ENCODE data around the gene PPP6C.
"Not testable (repeated sequence)": the region's sequence is repeated elsewhere in the genome, so short reads cannot be mapped to it uniquely, and the experiment has no call there.

The PPP6C gene

DNA sequence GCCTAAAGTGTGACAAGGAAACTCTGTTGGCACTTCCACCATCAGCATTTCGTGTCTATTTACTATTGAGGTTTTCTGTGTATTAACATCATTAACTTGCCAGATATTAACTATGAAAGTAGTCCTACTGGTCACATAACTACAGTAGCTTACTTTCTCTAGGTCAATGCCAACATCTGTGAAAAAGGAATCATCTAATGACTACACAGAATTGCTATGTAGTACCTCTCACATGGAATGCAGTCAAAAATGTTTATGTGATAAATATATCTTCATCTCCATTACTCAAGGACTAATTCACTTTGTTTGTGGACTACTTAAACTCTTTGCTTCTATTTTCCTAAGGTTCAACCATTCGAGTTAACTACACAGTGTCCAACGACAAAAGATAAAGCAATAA, 48.4 kb downstream of the PPP6C start:
- DNase-seq = no peak

DNA sequence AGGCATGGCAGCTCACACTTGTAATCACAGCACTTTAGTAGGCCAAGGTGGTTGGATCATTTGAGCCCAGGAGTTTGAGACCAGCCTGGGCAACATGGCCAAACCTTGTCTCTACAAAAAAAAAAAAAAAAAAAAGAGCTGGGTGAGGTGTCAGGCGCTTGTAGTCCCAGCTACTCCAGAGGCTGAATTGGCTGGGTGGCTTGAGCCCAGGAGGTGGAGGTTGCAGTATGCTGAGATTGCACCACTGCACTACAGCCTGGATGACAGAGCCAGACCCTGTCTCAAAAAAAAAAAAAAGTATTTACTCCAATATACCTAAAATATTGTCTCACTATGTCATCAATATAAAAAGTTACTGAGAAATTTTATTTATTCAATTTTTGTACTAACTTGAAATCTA, 49.0 kb downstream of the PPP6C start:
- no peak for DNase-seq

DNA sequence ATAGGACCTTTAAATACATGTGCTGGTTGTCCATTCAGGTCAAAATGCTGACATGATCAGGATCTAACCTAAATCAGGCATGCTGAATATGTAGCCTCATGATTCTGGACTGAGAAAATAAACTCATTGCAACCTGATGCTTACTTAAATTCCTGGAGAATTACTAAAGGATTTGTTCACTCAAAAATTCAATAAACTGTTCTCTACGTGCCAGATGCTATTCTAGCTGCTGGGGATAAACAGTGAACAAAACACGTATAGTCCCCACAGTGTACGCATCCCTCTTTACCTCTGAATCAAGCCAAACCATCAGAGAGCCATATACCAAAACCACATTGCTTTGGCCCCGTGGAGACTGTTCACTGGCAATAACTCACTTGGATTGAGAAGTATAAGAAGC, 52.4 kb downstream of the PPP6C start:
- no peak for DNase-seq

DNA sequence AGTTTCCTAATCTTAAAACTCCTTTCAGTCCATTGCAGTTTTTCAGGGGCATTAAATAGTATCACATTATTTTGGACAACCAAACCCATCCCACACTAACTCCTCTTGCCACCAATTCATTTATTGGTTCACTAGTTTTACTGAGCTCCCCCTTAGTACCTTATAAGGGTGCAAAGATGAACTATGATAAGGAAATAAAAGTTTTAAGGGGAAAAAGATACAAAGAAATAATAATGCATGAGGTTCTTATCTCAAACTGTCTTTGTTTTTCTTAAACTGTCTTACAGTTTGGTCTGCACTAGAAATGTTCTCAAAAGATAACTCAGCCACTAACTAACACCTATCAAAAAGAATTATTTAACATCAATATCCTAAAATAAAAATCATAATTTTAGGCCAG, 54.6 kb downstream of the PPP6C start:
- no peak for DNase-seq

DNA sequence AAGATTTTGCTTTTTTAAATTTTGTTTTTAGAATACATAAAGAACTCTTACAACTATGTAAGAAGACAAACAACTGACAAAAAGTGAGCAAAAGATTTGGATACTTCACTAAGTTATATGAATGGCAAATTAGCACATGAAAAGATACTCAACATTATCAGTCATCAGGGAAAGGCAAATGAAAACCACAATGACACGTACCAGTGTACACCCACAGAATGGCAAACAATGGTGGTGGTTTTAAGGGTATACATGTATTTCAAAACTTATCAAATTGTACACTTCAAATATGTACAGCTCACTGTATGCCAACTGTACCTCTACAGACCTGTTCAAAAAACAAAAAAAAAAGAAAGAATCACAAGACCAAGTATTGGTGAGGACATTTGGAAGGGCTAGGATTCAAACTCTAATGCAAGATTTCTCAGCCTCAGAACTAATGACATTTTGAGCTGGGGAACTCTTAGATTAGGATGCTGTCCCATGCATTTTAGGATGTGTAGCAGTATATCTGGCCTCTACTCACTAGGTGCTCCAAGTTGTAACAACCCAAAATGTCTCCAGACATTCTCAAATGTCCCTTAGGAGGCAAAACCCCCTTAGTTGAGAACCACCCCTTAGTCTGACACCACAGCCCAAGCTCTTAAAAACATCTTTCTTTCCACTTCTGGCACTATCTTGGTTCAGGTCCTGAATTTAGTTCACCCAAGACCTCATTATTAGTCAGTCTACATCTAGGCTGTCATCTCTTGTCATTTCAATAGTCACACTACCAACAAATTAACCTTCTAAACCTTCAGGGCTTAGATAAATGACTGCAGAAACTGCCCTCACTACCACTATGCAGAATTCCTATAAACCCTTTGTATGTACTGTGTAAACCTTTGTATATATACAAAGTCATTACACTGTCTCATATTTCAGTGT, 55.9 kb downstream of the PPP6C start:
- no peak for DNase-seq

DNA sequence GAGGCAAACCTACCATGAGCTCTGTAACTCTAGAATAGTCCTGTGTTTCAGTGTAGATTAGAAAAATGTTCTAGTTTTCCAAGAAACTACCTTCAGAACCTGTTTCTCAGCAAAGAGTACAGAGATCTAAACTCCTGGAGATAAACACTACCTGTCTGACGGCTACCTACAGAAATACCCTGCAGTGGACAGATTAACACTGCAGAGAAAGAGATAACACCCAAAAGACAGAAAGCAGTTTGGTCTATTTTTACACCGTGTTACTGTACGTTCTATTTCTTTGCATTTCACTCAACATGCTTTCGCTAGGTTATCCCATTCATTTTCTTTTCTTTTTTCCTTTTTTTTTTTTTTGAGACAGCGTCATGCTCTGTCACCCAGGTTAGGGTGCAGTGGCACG, 57.8 kb downstream of the PPP6C start:
- no peak for DNase-seq

DNA sequence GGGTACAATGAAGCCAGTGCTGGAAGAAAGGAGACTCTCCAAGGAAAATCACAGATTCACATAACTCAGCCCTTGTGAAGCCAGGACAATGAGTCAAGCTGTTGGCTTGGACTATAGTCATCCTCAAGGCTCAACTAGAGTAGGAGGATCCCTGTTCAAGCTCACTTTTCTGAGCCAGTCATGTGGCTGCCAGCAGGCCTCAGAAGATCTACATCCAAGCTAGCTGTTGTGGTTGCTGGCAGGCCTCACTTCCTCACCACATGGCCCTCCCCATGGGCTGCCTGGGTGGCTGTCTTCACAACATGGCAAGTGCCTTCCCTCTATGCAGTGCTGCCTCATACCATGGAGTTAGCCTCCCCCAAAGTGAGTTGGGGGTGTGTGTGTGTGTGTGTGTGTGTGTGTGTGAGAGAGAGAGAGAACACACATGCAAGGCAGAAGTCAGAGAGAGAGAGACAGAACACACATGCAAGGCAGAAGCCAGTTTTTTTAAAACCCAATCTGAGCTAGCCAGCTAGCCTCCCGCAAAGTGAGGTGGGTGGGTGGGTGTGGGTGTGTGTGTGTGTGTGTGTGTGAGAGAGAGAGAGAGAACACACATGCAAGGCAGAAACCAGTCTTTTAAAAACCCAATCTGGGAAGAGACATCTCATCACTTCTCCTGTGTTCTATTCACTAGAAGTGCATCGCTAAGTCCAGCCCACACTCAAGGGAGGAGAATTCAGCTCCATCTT, 63.4 kb downstream of the PPP6C start:
- no peak for DNase-seq

DNA sequence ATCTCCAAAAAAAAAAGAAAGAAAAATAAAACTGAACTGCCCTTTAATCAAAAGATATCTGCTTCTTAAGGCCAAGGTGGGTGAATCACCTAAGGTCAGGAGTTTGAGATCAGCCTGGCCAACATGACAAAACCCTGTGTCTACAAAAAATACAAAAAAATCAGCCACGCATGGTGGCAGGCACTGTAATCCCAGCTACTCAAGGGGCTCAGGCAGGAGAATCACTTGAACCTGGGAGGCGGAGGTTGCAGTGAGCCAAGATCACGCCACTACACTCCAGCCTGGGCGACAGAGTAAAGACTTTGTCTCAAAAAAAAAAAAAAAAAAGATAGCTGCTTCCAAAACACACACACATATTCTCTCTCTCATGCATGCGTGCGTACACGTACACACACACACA, 64.1 kb downstream of the PPP6C start:
- no peak for DNase-seq

DNA sequence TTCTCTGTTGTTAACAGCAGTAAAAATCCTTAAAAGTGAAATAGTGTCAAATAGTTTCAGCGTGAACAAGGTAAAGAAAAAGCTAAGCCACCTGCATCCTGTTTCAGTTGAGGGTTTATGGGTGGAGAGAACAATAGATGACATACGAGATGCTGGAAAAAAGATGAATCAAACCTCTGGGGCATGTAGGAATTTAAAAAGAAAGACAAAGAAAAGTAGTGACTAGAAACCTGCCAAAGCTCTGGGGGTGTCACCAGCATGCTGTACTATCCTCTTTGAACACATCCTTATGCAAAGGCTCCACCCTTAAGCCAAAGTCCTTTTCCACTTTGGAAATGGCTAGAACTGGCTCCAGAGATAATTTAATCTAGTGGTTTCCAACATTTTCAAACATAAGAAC, 68.5 kb downstream of the PPP6C start:
- no peak for DNase-seq

DNA sequence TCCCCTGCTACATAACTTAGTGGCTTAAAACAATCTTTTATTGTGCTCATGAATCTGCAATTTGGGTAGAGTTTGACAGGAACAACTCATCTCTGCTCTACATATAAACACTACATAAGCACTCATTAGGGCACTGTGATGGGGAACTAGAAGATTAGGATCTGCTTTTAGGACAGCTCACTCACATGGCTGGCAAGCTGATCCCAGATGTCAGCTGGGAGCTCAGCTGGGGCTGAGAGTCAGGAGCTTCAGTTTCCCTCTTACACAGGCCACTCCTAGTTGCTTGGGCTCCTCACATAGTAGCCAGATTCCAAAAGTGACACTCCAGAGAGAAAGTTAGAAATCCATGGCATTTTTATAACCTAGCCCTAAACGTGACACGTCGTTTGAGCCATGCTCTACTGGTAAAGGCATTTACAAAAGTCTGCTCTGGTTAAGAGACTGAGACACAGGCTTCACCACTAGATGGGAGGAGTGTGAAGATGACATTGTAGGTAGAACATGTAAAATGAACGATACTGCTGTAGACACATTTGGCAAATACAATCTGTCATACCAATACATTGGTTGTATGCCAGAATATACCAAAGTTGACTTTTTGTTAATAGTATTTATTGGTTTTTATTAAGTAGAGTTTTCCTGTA, 69.8 kb downstream of the PPP6C start:
- DNase-seq = no peak

DNA sequence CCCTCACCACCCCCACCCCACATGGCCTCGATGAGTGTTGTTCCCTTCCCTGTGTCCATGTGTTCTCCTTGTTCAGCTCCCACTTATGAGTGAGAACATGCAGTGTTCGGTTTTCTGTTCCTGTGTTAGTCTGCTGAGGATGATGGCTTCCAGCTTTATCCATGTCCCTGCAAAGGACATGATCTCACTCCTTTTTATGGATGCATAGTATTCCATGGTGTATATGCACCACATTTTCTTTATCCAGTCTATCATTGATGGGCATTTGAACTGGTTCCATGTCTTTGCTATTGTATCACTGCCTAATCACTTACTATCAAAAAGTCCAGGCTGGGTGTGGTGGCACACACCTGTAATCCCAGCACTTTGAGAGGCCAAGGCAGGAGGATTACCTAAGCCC, 70.9 kb downstream of the PPP6C start:
- DNase-seq = not testable (repeated sequence)

DNA sequence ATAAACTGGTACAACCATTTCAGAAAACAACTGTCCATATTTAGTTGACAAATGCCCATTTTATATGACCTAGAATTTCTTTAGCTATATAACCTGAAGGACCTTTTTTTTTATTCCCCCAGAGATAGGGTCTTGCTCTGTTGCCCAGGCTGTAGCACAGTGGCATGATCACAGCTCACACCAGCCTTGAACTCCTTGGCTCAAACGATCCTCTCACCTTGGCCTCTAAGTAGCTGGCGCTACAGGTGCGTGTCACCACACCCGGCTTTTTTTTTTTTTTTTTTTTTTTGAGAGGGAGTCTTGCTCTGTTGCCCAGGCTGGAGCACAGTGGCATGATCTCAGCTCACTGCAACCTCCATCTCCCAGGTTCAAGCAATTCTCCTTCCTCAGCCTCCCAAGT, 75.1 kb downstream of the PPP6C start:
- not testable (repeated sequence) for DNase-seq

DNA sequence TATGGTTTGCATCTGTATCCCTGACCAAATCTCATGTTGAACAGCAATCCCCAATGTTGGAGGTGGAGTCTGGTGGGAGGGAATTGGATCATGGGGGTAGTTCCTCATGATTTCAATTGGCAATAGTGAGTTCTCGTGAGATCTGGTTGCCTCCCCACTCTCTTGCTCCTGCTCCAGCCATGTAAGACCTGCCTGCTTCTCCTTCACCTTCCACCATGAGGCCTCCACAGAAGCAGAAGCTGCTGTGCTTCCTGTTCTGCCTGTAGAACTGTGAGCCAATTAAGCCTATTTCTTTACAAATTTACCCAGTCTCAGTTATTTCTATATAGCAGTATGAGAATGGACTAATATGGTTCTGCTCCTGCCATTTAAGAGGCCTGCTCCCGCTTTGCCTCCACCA, 79.1 kb downstream of the PPP6C start:
- no peak for DNase-seq

DNA sequence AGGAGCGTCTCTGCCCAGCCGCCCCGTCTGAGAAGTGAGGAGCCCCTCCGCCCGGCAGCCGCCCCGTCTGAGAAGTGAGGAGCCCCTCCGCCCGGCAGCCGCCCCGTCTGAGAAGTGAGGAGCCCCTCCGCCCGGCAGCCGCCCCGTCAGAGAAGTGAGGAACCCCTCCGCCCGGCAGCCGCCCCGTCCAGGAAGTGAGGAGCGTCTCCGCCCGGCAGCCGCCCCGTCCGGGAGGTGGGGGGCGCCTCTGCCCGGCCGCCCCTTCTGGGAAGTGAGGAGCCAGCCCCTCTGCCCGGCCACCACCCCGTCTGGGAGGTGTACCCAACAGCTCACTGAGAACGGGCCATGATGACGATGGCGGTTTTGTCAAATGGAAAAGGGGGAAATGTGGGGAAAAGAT, 81.1 kb downstream of the PPP6C start:
- not testable (repeated sequence) for DNase-seq

DNA sequence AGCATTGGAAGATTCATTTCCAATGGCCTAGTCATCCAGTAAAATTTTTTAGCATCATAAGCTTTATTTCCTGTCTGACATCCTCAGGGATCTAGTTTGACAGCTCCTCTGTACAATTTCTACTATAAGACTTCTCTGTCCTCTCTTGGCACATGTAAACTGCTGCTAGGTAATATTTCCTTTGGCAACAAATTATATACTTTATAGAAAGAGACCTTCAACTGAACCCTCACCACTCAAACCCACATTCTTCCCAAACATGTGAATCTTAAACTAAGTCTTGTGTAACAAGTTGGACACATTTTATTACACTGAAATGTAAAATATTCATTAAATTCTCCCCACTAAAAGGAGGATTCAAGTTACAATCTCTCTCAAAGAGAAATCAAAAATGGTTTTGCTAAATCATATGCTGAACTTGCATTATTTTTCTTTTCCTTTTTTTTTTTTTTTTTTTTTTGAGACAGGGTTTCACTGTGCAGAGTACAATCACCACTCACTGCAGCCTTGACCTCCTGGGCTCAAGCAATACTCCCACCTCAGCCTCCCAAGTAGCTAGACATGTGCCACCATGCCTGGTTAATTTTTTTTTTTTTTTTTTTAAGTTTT, 83.2 kb downstream of the PPP6C start:
- DNase-seq = no peak

DNA sequence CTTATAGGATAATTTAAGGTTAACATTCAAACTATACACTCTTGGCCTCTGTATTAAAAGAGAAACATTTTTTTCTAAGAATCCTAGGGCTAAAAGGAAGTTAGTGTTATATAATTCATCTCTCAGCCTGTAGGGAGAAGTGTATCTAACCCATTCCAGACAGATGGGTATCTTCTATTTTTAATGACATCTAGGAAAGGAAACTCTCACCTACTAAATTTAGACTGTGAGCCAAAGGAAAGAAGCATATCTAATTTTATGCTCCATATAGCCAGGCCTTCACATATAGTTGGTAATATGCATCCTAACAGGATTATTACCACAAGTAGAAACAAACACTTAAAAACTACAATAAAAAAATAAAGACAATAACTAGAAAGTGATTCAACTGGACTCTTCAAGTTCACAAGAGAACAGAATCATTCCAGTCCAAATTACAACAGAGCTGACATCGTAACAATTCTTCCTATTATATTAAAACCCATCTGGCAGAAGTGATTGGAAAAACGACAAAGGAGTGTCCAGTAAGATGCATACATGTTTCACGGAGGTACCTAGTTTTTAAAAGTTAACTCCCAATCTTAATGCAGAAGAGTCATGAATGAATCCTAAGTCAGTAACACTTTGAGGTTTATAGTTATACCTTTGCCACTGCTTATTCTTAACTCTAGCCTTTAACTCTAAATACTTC, 85.7 kb downstream of the PPP6C start:
- DNase-seq = no peak

DNA sequence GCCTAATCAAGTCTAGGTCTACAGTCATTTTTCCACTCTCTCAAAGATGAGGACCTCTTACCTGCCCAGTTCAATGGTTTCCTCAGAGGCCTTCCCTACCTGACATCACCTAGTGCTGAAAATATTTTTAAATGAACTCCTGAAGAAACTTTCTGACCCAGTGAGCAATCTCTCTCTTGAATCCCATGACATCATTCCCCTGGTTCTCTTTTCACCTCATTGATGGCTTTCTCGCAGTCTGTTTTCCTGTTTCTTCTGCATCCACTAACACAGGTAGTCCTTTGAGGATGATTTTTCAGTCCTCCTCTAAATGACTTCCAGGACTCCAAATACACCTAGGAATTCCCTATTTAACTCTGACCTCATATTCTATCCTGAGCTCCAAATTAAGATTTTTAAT, 86.6 kb downstream of the PPP6C start:
- no peak for DNase-seq

DNA sequence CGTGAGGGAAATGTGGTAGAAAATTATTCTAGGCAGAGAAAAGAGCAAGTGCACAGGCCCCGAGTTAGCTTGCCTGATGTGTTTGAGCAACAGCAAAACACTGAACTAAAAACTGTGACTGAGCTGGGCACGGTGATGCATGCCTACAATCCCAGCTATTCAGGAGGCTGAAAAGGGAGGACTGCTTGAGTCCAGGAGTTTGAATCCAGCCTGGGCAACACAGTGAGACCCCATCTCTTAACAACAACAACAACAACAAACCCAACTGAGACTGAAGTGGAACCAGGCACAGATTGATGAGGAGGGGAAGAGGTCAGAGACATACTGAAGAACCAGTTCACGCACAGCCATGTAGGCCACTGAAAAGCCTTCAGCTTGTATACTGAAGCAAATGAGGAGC, 88.8 kb downstream of the PPP6C start:
- DNase-seq = no peak

DNA sequence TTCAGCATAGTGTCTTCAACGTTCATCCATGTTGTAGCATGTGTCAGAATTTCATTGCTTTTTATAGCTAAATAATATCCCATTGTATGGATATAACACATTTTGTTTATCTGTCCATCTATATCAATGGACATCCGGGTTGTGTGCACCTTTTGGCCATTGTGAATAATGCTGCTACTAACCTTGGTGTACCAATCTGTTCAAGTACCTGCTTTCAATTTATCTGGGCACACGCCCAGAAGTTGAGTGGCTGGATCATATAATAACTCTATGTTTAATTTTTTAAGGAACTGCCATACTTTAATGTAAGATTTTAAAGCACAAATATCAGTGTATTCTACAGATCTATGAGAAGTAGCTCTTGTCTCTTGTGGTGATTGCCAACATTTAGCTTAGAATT, 89.8 kb downstream of the PPP6C start:
- DNase-seq = peak; percentile 54

Data from NCI-H2227 treated with DMSO at 0.1 percent for 48 hours (cell line).